Prostate gland (tissue), 2 donors: Measurements from ENCODE around the gene PANK1. TPM values are rescaled to one million over a fixed set of nuclear protein-coding genes. Genes with fewer than 3 reads are reported as not detected.

Experiments
- DNase-seq: peaks from one replicate; pipeline ENCODE4 v3.0.0-alpha.2; 2019; ENCODE audit warnings: low spot score
- H3K27ac ChIP-seq, 2 donors: fragments of 200-600 bp; sonication (generic); 2 replicates each; pipeline ENCODE4 v1.5.1; 2017 to 2019
- H3K27me3 ChIP-seq: fragments of 200-600 bp; sonication (generic); replicated peaks from 2 replicates; pipeline ENCODE4 v1.5.1; 2019; ENCODE audit not compliant: insufficient read depth
- H3K36me3 ChIP-seq, 2 donors: fragments of 200-600 bp; sonication (generic); 1 replicate in 1 of 2; 2 replicates in 1 of 2; pipeline versions ENCODE4 v1.5.1 to v1.8.1; 2017 to 2019
- H3K4me1 ChIP-seq: fragments of 200-600 bp; sonication (generic); replicated peaks from 2 replicates; pipeline ENCODE4 v1.5.1; 2019
- H3K4me3 ChIP-seq, 2 donors: fragments of 200-600 bp; sonication (generic); 2 replicates each; pipeline ENCODE4 v1.5.1; 2017 to 2019
- H3K9me3 ChIP-seq: fragments of 200-600 bp; sonication (generic); 2 replicates; pipeline ENCODE4 v1.5.1; 2017
- POLR2A ChIP-seq: fragments of 450-650 bp; IDR thresholded peaks from one replicate; pipeline ENCODE4 v1.6.1; 2016; ENCODE audit warnings: antibody characterized with exemption, mild to moderate bottlenecking
- POLR2AphosphoS5 ChIP-seq: sonication (generic); formaldehyde crosslinking; IDR thresholded peaks from one replicate; pipeline ENCODE4 v1.6.1; 2017; ENCODE audit warnings: antibody characterized with exemption
- WGBS: methylation state at CpG from one replicate; pipeline ENCODE4 v1.1.5; 2018; 5-methylcytosine and 5-hydroxymethylcytosine counted together
- intact Hi-C: fragments of 100-400 bp; cut with DNase I; formaldehyde crosslinking; loops from one replicate; pipeline ENCODE4 v1.14.2; 2022
- total RNA-seq, 2 donors: library from RNA; depleted of rRNA; stranded (reverse); fragments of >200 nt; gene quantifications; one replicate each; pipeline ENCODE4 v1.1.0, GENCODE V29; 2016
- TF ChIP-seq, protein P1 (sequence below), 4 experiments: fragments of 200-600 bp in 2 of 4; fragments of 450-650 bp in 2 of 4; sonication (generic) in 2 of 4; IDR thresholded peaks; 1 replicate in 3 of 4; 2 replicates in 1 of 4; pipeline ENCODE4 v1.5.1; 2016 to 2019; ENCODE audit warnings: antibody characterized with exemption in 4 of 4, mild to moderate bottlenecking in 2 of 4, moderate library complexity in 2 of 4

The PANK1 gene
- total RNA-seq, 2 donors from 2014 or later, result 3.1 to 16.0 TPM

DNA sequence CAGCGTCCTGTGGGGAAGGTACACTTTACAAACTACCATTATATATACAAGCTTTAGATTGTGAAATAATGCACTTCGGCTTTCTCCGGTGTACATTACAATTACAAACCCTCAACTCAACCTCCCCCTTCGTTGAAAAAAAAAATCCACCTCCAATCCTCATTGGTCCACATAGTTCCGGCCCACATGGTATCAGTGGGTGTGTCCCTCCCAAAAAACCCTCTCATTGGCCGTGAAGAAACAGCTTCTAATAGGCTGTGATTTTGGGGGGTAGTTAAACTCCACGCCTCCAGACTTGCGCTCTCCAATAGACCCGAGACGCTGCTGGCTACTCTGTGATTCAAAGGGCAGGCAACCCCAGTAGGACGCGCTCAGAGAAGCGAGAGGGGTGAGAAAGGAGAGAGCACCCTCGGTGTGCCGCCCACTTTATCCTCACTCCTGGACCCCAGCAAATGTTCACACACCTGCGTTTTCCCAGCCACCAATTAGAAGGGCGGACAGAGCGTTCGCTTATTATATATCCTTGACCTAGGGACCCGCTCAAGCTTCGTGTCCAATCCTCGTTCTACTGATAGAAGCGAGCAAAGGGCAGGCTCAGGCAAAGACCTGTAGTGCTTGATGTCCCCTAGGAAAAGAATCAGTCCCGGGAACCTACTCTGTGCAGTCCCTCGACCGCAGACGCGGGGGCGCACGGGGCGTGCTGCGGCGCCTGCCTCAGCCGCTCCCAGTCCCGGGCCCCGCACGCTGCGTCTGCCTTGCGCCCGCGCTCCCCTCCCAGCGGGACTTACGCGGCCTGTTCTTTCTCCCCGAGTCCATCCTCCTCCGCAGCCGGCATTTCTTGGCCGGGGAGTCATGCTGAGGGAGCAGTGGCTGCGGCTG, 991 bp downstream of the PANK1 start:
- H3K27ac ChIP-seq, result peak overlapping the region; percentile 60 to 78
- H3K9me3 ChIP-seq, result no peaks in the 10 kb centered on the region
- no peaks in the 10 kb centered on the region for H3K4me1 ChIP-seq
- DNase-seq, result peak; percentile 72
- no peaks in the 10 kb centered on the region for H3K27me3 ChIP-seq
- no peaks in the 10 kb centered on the region for H3K36me3 ChIP-seq
- WGBS, result under 1% methylated on average over 49 of the region's 49 CpGs
- TF ChIP-seq POLR2A (peak; percentile 83), POLR2AphosphoS5 (peak; percentile 90)
- TF ChIP-seq, protein P1, sequence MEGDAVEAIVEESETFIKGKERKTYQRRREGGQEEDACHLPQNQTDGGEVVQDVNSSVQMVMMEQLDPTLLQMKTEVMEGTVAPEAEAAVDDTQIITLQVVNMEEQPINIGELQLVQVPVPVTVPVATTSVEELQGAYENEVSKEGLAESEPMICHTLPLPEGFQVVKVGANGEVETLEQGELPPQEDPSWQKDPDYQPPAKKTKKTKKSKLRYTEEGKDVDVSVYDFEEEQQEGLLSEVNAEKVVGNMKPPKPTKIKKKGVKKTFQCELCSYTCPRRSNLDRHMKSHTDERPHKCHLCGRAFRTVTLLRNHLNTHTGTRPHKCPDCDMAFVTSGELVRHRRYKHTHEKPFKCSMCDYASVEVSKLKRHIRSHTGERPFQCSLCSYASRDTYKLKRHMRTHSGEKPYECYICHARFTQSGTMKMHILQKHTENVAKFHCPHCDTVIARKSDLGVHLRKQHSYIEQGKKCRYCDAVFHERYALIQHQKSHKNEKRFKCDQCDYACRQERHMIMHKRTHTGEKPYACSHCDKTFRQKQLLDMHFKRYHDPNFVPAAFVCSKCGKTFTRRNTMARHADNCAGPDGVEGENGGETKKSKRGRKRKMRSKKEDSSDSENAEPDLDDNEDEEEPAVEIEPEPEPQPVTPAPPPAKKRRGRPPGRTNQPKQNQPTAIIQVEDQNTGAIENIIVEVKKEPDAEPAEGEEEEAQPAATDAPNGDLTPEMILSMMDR (IDR thresholded peaks at IDR 0.05), result no peak
- peak overlapping the region; percentile 64 to 67 for H3K4me3 ChIP-seq
- intact Hi-C loops, result loop anchor here (2.0 to 10.0 kb wide), 2 partner anchors 57 to 219 kb away; partner anchors contain the start of gene KIF20B

DNA sequence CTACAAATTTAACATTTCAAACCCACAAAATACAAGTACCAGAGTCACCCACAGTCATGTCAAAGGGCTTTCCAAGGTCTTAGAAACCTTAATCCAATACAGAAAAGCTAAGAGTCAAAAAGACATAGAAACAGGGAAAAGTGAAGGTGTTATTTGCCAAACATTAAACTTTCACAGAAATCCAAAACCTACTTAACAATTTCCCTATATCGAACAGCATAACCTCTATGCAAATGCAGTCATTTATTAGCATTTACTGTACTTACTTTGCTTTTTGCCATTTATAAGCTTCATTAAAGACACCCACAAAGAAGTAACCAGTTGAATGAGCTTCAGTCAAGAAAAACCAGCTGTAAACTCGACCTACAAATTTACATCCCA, 1.6 kb downstream of the PANK1 start:
- intact Hi-C loops, result loop anchor here (10.0 kb wide), 1 partner anchor 219 kb away; no protein-coding TSS in a partner anchor
- Histone ChIP-seq H3K4me3 (peak overlapping the region; percentile 64 to 67), H3K27ac (no peak overlapping the region), H3K4me1 (no peaks in the 10 kb centered on the region), H3K9me3 (no peaks in the 10 kb centered on the region), H3K36me3 (no peaks in the 10 kb centered on the region), H3K27me3 (no peaks in the 10 kb centered on the region)
- DNase-seq, result no peak
- WGBS, result 2% methylated on average over 2 of the region's 2 CpGs
- TF ChIP-seq POLR2A, result no peak
- TF ChIP-seq, protein P1 (IDR thresholded peaks at IDR 0.05), result no peak
- no peak for TF ChIP-seq POLR2AphosphoS5

DNA sequence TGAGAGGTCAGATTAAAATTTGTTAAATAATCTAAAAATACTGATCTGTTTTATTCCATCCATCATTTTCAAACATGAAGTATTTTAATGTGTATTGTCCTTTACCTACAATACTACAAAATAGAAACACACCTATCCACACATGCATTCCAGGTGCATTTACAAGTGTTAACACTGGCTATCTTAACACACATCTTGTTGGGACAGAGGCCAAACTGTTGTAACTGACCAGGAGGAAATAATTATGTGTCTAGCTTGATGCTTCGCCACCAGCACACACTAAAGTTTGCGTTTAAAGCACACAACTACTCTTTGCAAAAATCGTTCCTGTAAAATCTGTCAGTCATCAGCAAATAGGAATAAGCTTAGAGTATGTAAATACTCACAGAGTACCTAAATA, 2.8 kb downstream of the PANK1 start:
- WGBS, result 50% methylated on average over 3 of the region's 3 CpGs

DNA sequence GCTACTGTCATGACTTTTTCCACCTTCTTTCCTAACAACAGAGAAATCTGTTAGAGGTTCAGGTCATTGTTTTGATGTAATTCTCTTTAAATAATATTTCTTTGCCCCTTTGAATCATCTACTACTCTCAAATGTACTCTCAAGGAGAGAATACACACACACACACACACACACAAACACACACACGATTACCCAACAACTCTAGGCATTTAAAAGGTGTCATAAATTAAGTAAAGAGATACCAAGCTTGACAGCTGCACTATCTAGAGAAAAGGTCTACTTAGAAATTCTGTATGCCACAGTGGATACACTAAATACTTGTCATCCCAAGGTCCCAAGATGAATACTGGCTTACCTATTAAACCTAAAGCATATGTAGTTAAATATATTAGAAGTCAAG, 4.8 kb downstream of the PANK1 start:
- no peak for TF ChIP-seq POLR2A
- TF ChIP-seq, protein P1 (IDR thresholded peaks at IDR 0.05), result no peak
- no peak for TF ChIP-seq POLR2AphosphoS5
- 65% methylated on average over 1 of the region's 1 CpG for WGBS
- no peak for DNase-seq
- no peaks in the 10 kb centered on the region for H3K36me3 ChIP-seq
- intact Hi-C loops, result loop anchor here (10.0 kb wide), 1 partner anchor 215 kb away; no protein-coding TSS in a partner anchor
- no peak overlapping the region for H3K4me3 ChIP-seq
- no peaks in the 10 kb centered on the region for H3K27me3 ChIP-seq
- no peaks in the 10 kb centered on the region for H3K9me3 ChIP-seq
- no peaks in the 10 kb centered on the region for H3K4me1 ChIP-seq
- no peak overlapping the region for H3K27ac ChIP-seq

More for the DNA sequence above, 2.8 kb downstream of the PANK1 start:
- Histone ChIP-seq H3K27me3 (no peaks in the 10 kb centered on the region), H3K4me1 (no peaks in the 10 kb centered on the region), H3K36me3 (no peaks in the 10 kb centered on the region), H3K27ac (no peak overlapping the region), H3K9me3 (no peaks in the 10 kb centered on the region), H3K4me3 (no peak overlapping the region)
- TF ChIP-seq POLR2AphosphoS5 (peak; percentile 66), POLR2A (no peak)
- TF ChIP-seq, protein P1 (IDR thresholded peaks at IDR 0.05), result no peak
- peak; percentile 57 for DNase-seq
- intact Hi-C loops, result loop anchor here (10.0 kb wide), 1 partner anchor 217 kb away; no protein-coding TSS in a partner anchor
